Measurements from ENCODE around the gene BSCL2.
A peak's percentile ranks its signal among the peaks of the same experiment; 100 is the strongest.
"Not testable (repeated sequence)": the region's sequence is repeated elsewhere in the genome, so short reads cannot be mapped to it uniquely, and the experiment has no call there.

BSCL2 gene

GRCh38 chr11:62707277-62707861, at the start of gene BSCL2, which contains the start of gene GNG3:
TSS of gene BSCL2 (minus strand) at chr11:62707424. CDS start at chr11:62707195, 229 bp downstream.
TSS of gene GNG3 (plus strand) at chr11:62707676. CDS start at chr11:62708296, 620 bp downstream.
- H3K4me1 ChIP-seq (ENCODE audit: control insufficient read depth, insufficient read depth, low read length) = peaks cover 42% of the 10 kb centered on the region
- H3K9me3 ChIP-seq (ENCODE audit: control insufficient read depth, low read length) = no peaks in the 10 kb centered on the region
- peak within 1 kb of the TSS; percentile 84 for H3K4me3 ChIP-seq (ENCODE audit: low read length)
- no peak for DNase-seq (ENCODE audit: low read depth)
- peaks cover 29% of the 10 kb centered on the region for H3K36me3 ChIP-seq (ENCODE audit: control insufficient read depth, insufficient read depth, low read length, severe bottlenecking)
- H3K9ac ChIP-seq (ENCODE audit: low read length) = peak within 1 kb of the TSS; percentile 98
- H3K27me3 ChIP-seq (replicated peaks; ENCODE audit: control insufficient read depth, insufficient read depth, low read length) = no peaks in the 10 kb centered on the region

- no peaks in the 10 kb centered on the region for H3K9me3 ChIP-seq (ENCODE audit: control insufficient read depth, low read length)
- no peak overlapping the region for H3K4me3 ChIP-seq (ENCODE audit: low read length)
- peaks cover 11% of the 10 kb centered on the region for H3K4me1 ChIP-seq (ENCODE audit: control insufficient read depth, insufficient read depth, low read length)
- no peaks in the 10 kb centered on the region for H3K27me3 ChIP-seq (replicated peaks; ENCODE audit: control insufficient read depth, insufficient read depth, low read length)
- no peaks in the 10 kb centered on the region for H3K36me3 ChIP-seq (ENCODE audit: control insufficient read depth, insufficient read depth, low read length, severe bottlenecking)
- no peak for DNase-seq (ENCODE audit: low read depth)
- H3K9ac ChIP-seq (ENCODE audit: low read length) = no peak overlapping the region
Observed at GRCh38 chr11:62755086-62755615, 47.9 kb upstream of the BSCL2 start.

- DNase-seq (ENCODE audit: low read depth) = peak; percentile 99
- Histone ChIP-seq H3K9ac (ENCODE audit: low read length) (peak within 1 kb of the TSS; percentile 91), H3K9me3 (ENCODE audit: control insufficient read depth, low read length) (no peaks in the 10 kb centered on the region), H3K27me3 (replicated peaks; ENCODE audit: control insufficient read depth, insufficient read depth, low read length) (no peaks in the 10 kb centered on the region), H3K4me3 (ENCODE audit: low read length) (peak within 1 kb of the TSS; percentile 83), H3K36me3 (ENCODE audit: control insufficient read depth, insufficient read depth, low read length, severe bottlenecking) (no peaks in the 10 kb centered on the region), H3K4me1 (ENCODE audit: control insufficient read depth, insufficient read depth, low read length) (peaks cover 11% of the 10 kb centered on the region)
Observed at GRCh38 chr11:62753736-62754603, 46.7 kb upstream of the BSCL2 start, which contains the start of gene ZBTB3. TSS of gene ZBTB3 (minus strand) at chr11:62754160. CDS start at chr11:62753664, 496 bp downstream.

- DNase-seq (ENCODE audit: low read depth) = no peak
- Histone ChIP-seq H3K27me3 (replicated peaks; ENCODE audit: control insufficient read depth, insufficient read depth, low read length) (no peaks in the 10 kb centered on the region), H3K9ac (ENCODE audit: low read length) (peak overlapping the region; percentile 91)
Observed at GRCh38 chr11:62752994-62753735, 45.9 kb upstream of the BSCL2 start.

DNA sequence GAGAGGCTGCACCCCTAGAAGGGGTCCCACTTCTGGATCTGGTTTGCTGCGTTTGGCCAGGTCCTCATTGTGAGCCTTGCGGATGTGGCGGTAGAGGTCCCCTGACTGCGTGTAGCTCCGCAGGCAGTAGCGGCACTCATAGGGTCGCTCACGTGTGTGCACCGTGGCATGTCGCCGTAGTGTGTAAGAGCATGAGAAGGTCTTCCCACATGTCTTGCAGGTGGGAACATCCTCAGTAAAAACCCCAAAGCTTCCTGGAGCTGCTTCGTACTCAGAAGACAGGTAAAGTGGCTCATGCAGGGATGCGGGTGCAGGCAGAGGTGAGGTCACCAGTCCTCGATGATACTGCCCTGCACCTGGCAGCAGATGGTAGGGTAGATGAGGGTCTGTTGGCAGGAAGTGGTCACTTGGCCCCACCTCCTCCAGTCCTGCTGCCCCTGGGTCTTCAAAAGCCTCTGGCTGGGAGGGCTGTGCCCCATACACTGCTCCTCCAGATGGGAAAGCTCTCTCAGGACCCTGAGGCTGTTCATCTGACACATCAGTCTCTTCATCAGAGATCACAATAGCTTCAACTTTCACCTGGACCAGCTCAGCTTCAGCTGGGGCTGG, 45.1 kb upstream of the BSCL2 start:
- Histone ChIP-seq H3K4me3 (ENCODE audit: low read length) (no peak overlapping the region), H3K36me3 (ENCODE audit: control insufficient read depth, insufficient read depth, low read length, severe bottlenecking) (no peaks in the 10 kb centered on the region), H3K27me3 (replicated peaks; ENCODE audit: control insufficient read depth, insufficient read depth, low read length) (no peaks in the 10 kb centered on the region)

More at GRCh38 chr11:62752994-62753735, 45.9 kb upstream of the BSCL2 start:
- Histone ChIP-seq H3K4me1 (ENCODE audit: control insufficient read depth, insufficient read depth, low read length) (peaks cover 11% of the 10 kb centered on the region), H3K9me3 (ENCODE audit: control insufficient read depth, low read length) (no peaks in the 10 kb centered on the region), H3K36me3 (ENCODE audit: control insufficient read depth, insufficient read depth, low read length, severe bottlenecking) (no peaks in the 10 kb centered on the region), H3K4me3 (ENCODE audit: low read length) (peak overlapping the region; percentile 83)

GRCh38 chr11:62749931-62750330, 42.7 kb upstream of the BSCL2 start:
- not testable (repeated sequence) for H3K9me3 ChIP-seq (ENCODE audit: control insufficient read depth, low read length); H3K4me3 ChIP-seq (ENCODE audit: low read length); H3K9ac ChIP-seq (ENCODE audit: low read length); H3K27me3 ChIP-seq (replicated peaks; ENCODE audit: control insufficient read depth, insufficient read depth, low read length); DNase-seq (ENCODE audit: low read depth); H3K36me3 ChIP-seq (ENCODE audit: control insufficient read depth, insufficient read depth, low read length, severe bottlenecking)
- peaks cover 11% of the 10 kb centered on the region for H3K4me1 ChIP-seq (ENCODE audit: control insufficient read depth, insufficient read depth, low read length)

More for the DNA sequence above, 45.1 kb upstream of the BSCL2 start:
- H3K9ac ChIP-seq (ENCODE audit: low read length) = no peak overlapping the region
- no peaks in the 10 kb centered on the region for H3K9me3 ChIP-seq (ENCODE audit: control insufficient read depth, low read length)
- peaks cover 11% of the 10 kb centered on the region for H3K4me1 ChIP-seq (ENCODE audit: control insufficient read depth, insufficient read depth, low read length)
- no peak for DNase-seq (ENCODE audit: low read depth)

- Histone ChIP-seq H3K4me3 (ENCODE audit: low read length) (no peak overlapping the region), H3K9ac (ENCODE audit: low read length) (no peak overlapping the region), H3K4me1 (ENCODE audit: control insufficient read depth, insufficient read depth, low read length) (peaks cover 1% of the 10 kb centered on the region), H3K27me3 (replicated peaks; ENCODE audit: control insufficient read depth, insufficient read depth, low read length) (no peaks in the 10 kb centered on the region), H3K9me3 (ENCODE audit: control insufficient read depth, low read length) (no peaks in the 10 kb centered on the region), H3K36me3 (ENCODE audit: control insufficient read depth, insufficient read depth, low read length, severe bottlenecking) (no peaks in the 10 kb centered on the region)
- no peak for DNase-seq (ENCODE audit: low read depth)
Observed at GRCh38 chr11:62747475-62748160, 40.4 kb upstream of the BSCL2 start.

GRCh38 chr11:62737196-62737595, 30.0 kb upstream of the BSCL2 start:
- Histone ChIP-seq H3K9ac (ENCODE audit: low read length) (no peak overlapping the region), H3K4me3 (ENCODE audit: low read length) (no peak overlapping the region), H3K27me3 (replicated peaks; ENCODE audit: control insufficient read depth, insufficient read depth, low read length) (no peaks in the 10 kb centered on the region), H3K36me3 (ENCODE audit: control insufficient read depth, insufficient read depth, low read length, severe bottlenecking) (peaks cover 60% of the 10 kb centered on the region), H3K4me1 (ENCODE audit: control insufficient read depth, insufficient read depth, low read length) (peaks cover 4% of the 10 kb centered on the region), H3K9me3 (ENCODE audit: control insufficient read depth, low read length) (no peaks in the 10 kb centered on the region)
- no peak for DNase-seq (ENCODE audit: low read depth)

- no peaks in the 10 kb centered on the region for H3K9me3 ChIP-seq (ENCODE audit: control insufficient read depth, low read length)
- no peak overlapping the region for H3K4me3 ChIP-seq (ENCODE audit: low read length)
- peaks cover 13% of the 10 kb centered on the region for H3K4me1 ChIP-seq (ENCODE audit: control insufficient read depth, insufficient read depth, low read length)
- DNase-seq (ENCODE audit: low read depth) = peak; percentile 32
- H3K9ac ChIP-seq (ENCODE audit: low read length) = peak overlapping the region; percentile 44
- peaks cover 28% of the 10 kb centered on the region for H3K36me3 ChIP-seq (ENCODE audit: control insufficient read depth, insufficient read depth, low read length, severe bottlenecking)
- H3K27me3 ChIP-seq (replicated peaks; ENCODE audit: control insufficient read depth, insufficient read depth, low read length) = no peaks in the 10 kb centered on the region
Observed at GRCh38 chr11:62732830-62733229, 25.6 kb upstream of the BSCL2 start.

GRCh38 chr11:62730076-62730475, 22.9 kb upstream of the BSCL2 start:
- not testable (repeated sequence) for DNase-seq (ENCODE audit: low read depth); H3K27me3 ChIP-seq (replicated peaks; ENCODE audit: control insufficient read depth, insufficient read depth, low read length); H3K9me3 ChIP-seq (ENCODE audit: control insufficient read depth, low read length)
- H3K4me1 ChIP-seq (ENCODE audit: control insufficient read depth, insufficient read depth, low read length) = peaks cover 13% of the 10 kb centered on the region
- peak overlapping the region; percentile 95 for H3K4me3 ChIP-seq (ENCODE audit: low read length)
- peaks cover 12% of the 10 kb centered on the region for H3K36me3 ChIP-seq (ENCODE audit: control insufficient read depth, insufficient read depth, low read length, severe bottlenecking)
- H3K9ac ChIP-seq (ENCODE audit: low read length) = peak overlapping the region; percentile 99
